ENCODE results near the gene AMFR.

GRCh38 chr16:56352351-56353053, 72.8 kb downstream of the AMFR start:
- no peak for TF ChIP-seq TCF12 (IDR thresholded peaks at IDR 0.05; ENCODE audit: low read depth, low read length)
- TF ChIP-seq CTCF (IDR thresholded peaks at IDR 0.05; ENCODE audit: control extremely low read depth in 1 of 3, insufficient read depth in 1 of 3, low read depth in 1 of 3, low read length in 3 of 3) = no peak
- no peak for TF ChIP-seq EP300 (IDR thresholded peaks at IDR 0.05; ENCODE audit: borderline replicate concordance in 1 of 2, low read depth in 2 of 2, low read length in 2 of 2)
- no peak for TF ChIP-seq SIN3A (conservative IDR thresholded peaks at IDR 0.05 in 1 of 2, IDR thresholded peaks at IDR 0.05 in 1 of 2; ENCODE audit: low read depth in 1 of 2, low read length in 2 of 2)
- no peak for TF ChIP-seq SP1 (IDR thresholded peaks at IDR 0.05; ENCODE audit: low read depth, low read length)
- no peak for TF ChIP-seq TAF1 (IDR thresholded peaks at IDR 0.05; ENCODE audit: low read depth, low read length)
- no peak for TF ChIP-seq SP2 (IDR thresholded peaks at IDR 0.05; ENCODE audit: low read length)
- no peak for TF ChIP-seq YY1 (IDR thresholded peaks at IDR 0.05; ENCODE audit: low read depth, low read length)
